Measurements from ENCODE around the gene CFAP74.

The CFAP74 gene

GRCh38 chr1:1914971-1915692, 88.5 kb downstream of the CFAP74 start, which contains the start of gene CALML6:
TSS of gene CALML6 (plus strand) at chr1:1915260. CDS start at chr1:1915281, 21 bp downstream.
- Histone ChIP-seq H3K9me3 (ENCODE audit: control insufficient read depth, insufficient read depth, low read length) (no peaks in the 10 kb centered on the region), H3K4me1 (ENCODE audit: control insufficient read depth, insufficient read depth, low read length) (peaks cover 7% of the 10 kb centered on the region), H3K27me3 (ENCODE audit: control insufficient read depth, insufficient read depth, low read length) (no peaks in the 10 kb centered on the region), H3K27ac (ENCODE audit: low read length) (no peak within 1 kb of the TSS), H3K4me3 (ENCODE audit: low read length) (no peak within 1 kb of the TSS), H3K36me3 (ENCODE audit: control insufficient read depth, insufficient read depth, low read length) (no peaks in the 10 kb centered on the region; the same call in 1 of the 2 replicates)
- no peak for DNase-seq (ENCODE audit: low read depth, low spot score)
- no CpG with 5 or more reads among the region's 15 CpGs for WGBS (ENCODE audit: insufficient coverage, insufficient read length)

- no peak for DNase-seq (ENCODE audit: low read depth, low spot score)
- Histone ChIP-seq H3K27me3 (ENCODE audit: control insufficient read depth, insufficient read depth, low read length) (no peaks in the 10 kb centered on the region), H3K36me3 (ENCODE audit: control insufficient read depth, insufficient read depth, low read length) (no peaks in the 10 kb centered on the region; the same call in 1 of the 2 replicates), H3K4me1 (ENCODE audit: control insufficient read depth, insufficient read depth, low read length) (peaks cover 7% of the 10 kb centered on the region), H3K27ac (ENCODE audit: low read length) (no peak overlapping the region), H3K4me3 (ENCODE audit: low read length) (no peak overlapping the region), H3K9me3 (ENCODE audit: control insufficient read depth, insufficient read depth, low read length) (no peaks in the 10 kb centered on the region)
- WGBS (ENCODE audit: insufficient coverage, insufficient read length), result no CpG with 5 or more reads among the region's 20 CpGs
Measured at GRCh38 chr1:1914101-1914970, 89.2 kb downstream of the CFAP74 start.

- no peaks in the 10 kb centered on the region for H3K9me3 ChIP-seq (ENCODE audit: control insufficient read depth, insufficient read depth, low read length)
- no CpG with 5 or more reads among the region's 13 CpGs for WGBS (ENCODE audit: insufficient coverage, insufficient read length)
- H3K4me1 ChIP-seq (ENCODE audit: control insufficient read depth, insufficient read depth, low read length), result peaks cover 3% of the 10 kb centered on the region
- H3K27ac ChIP-seq (ENCODE audit: low read length), result no peak overlapping the region
- H3K4me3 ChIP-seq (ENCODE audit: low read length), result no peak overlapping the region
- DNase-seq (ENCODE audit: low read depth, low spot score), result no peak
- H3K36me3 ChIP-seq (ENCODE audit: control insufficient read depth, insufficient read depth, low read length), result no peaks in the 10 kb centered on the region
- H3K27me3 ChIP-seq (ENCODE audit: control insufficient read depth, insufficient read depth, low read length), result no peaks in the 10 kb centered on the region
Measured at GRCh38 chr1:1911350-1912041, 92.1 kb downstream of the CFAP74 start.

- Histone ChIP-seq H3K36me3 (ENCODE audit: control insufficient read depth, insufficient read depth, low read length) (no peaks in the 10 kb centered on the region), H3K4me3 (ENCODE audit: low read length) (no peak overlapping the region), H3K4me1 (ENCODE audit: control insufficient read depth, insufficient read depth, low read length) (peaks cover 3% of the 10 kb centered on the region), H3K27me3 (ENCODE audit: control insufficient read depth, insufficient read depth, low read length) (no peaks in the 10 kb centered on the region), H3K9me3 (ENCODE audit: control insufficient read depth, insufficient read depth, low read length) (no peaks in the 10 kb centered on the region), H3K27ac (ENCODE audit: low read length) (no peak overlapping the region)
- WGBS (ENCODE audit: insufficient coverage, insufficient read length), result no CpG with 5 or more reads among the region's 22 CpGs
- no peak for DNase-seq (ENCODE audit: low read depth, low spot score)
Measured at GRCh38 chr1:1910651-1911331, 92.8 kb downstream of the CFAP74 start.

GRCh38 chr1:1910033-1910465, 93.5 kb downstream of the CFAP74 start:
- peaks cover 3% of the 10 kb centered on the region for H3K4me1 ChIP-seq (ENCODE audit: control insufficient read depth, insufficient read depth, low read length)
- H3K4me3 ChIP-seq (ENCODE audit: low read length), result no peak overlapping the region
- H3K9me3 ChIP-seq (ENCODE audit: control insufficient read depth, insufficient read depth, low read length), result no peaks in the 10 kb centered on the region
- H3K27me3 ChIP-seq (ENCODE audit: control insufficient read depth, insufficient read depth, low read length), result no peaks in the 10 kb centered on the region
- H3K27ac ChIP-seq (ENCODE audit: low read length), result no peak overlapping the region
- DNase-seq (ENCODE audit: low read depth, low spot score), result no peak
- no peaks in the 10 kb centered on the region for H3K36me3 ChIP-seq (ENCODE audit: control insufficient read depth, insufficient read depth, low read length)
- WGBS (ENCODE audit: insufficient coverage, insufficient read length), result no CpG with 5 or more reads among the region's 6 CpGs

- peak overlapping the region; percentile 80; the same call in 1 of the 2 replicates for H3K4me3 ChIP-seq (ENCODE audit: low read length)
- H3K27ac ChIP-seq (ENCODE audit: low read length), result no peak overlapping the region
- WGBS (ENCODE audit: insufficient coverage, insufficient read length), result no CpG with 5 or more reads among the region's 21 CpGs
- no peaks in the 10 kb centered on the region for H3K27me3 ChIP-seq (ENCODE audit: control insufficient read depth, insufficient read depth, low read length)
- DNase-seq (ENCODE audit: low read depth, low spot score), result no peak
- H3K36me3 ChIP-seq (ENCODE audit: control insufficient read depth, insufficient read depth, low read length), result no peaks in the 10 kb centered on the region
- H3K4me1 ChIP-seq (ENCODE audit: control insufficient read depth, insufficient read depth, low read length), result peaks cover 3% of the 10 kb centered on the region
- H3K9me3 ChIP-seq (ENCODE audit: control insufficient read depth, insufficient read depth, low read length), result no peaks in the 10 kb centered on the region
Measured at GRCh38 chr1:1908506-1908791, 95.1 kb downstream of the CFAP74 start.

- Histone ChIP-seq H3K9me3 (ENCODE audit: control insufficient read depth, insufficient read depth, low read length) (no peaks in the 10 kb centered on the region), H3K4me3 (ENCODE audit: low read length) (no peak overlapping the region), H3K4me1 (ENCODE audit: control insufficient read depth, insufficient read depth, low read length) (peaks cover 3% of the 10 kb centered on the region), H3K36me3 (ENCODE audit: control insufficient read depth, insufficient read depth, low read length) (no peaks in the 10 kb centered on the region), H3K27ac (ENCODE audit: low read length) (no peak overlapping the region), H3K27me3 (ENCODE audit: control insufficient read depth, insufficient read depth, low read length) (no peaks in the 10 kb centered on the region)
- WGBS (ENCODE audit: insufficient coverage, insufficient read length), result no CpG with 5 or more reads among the region's 8 CpGs
- DNase-seq (ENCODE audit: low read depth, low spot score), result no peak
Measured at GRCh38 chr1:1907098-1907736, 96.4 kb downstream of the CFAP74 start.

GRCh38 chr1:1906185-1907097, 97.1 kb downstream of the CFAP74 start:
- H3K4me1 ChIP-seq (ENCODE audit: control insufficient read depth, insufficient read depth, low read length), result peaks cover 3% of the 10 kb centered on the region
- H3K36me3 ChIP-seq (ENCODE audit: control insufficient read depth, insufficient read depth, low read length), result no peaks in the 10 kb centered on the region
- no peaks in the 10 kb centered on the region for H3K9me3 ChIP-seq (ENCODE audit: control insufficient read depth, insufficient read depth, low read length)
- no peaks in the 10 kb centered on the region for H3K27me3 ChIP-seq (ENCODE audit: control insufficient read depth, insufficient read depth, low read length)
- no CpG with 5 or more reads among the region's 15 CpGs for WGBS (ENCODE audit: insufficient coverage, insufficient read length)
- H3K4me3 ChIP-seq (ENCODE audit: low read length), result no peak overlapping the region
- H3K27ac ChIP-seq (ENCODE audit: low read length), result no peak overlapping the region
- no peak for DNase-seq (ENCODE audit: low read depth, low spot score)

GRCh38 chr1:1903224-1903623, 100.4 kb downstream of the CFAP74 start:
- no CpG with 5 or more reads among the region's 12 CpGs for WGBS (ENCODE audit: insufficient coverage, insufficient read length)
- no peak overlapping the region for H3K4me3 ChIP-seq (ENCODE audit: low read length)
- H3K4me1 ChIP-seq (ENCODE audit: control insufficient read depth, insufficient read depth, low read length), result peaks cover 3% of the 10 kb centered on the region; the same call in 1 of the 2 replicates
- H3K27ac ChIP-seq (ENCODE audit: low read length), result no peak overlapping the region
- H3K9me3 ChIP-seq (ENCODE audit: control insufficient read depth, insufficient read depth, low read length), result no peaks in the 10 kb centered on the region
- no peaks in the 10 kb centered on the region for H3K27me3 ChIP-seq (ENCODE audit: control insufficient read depth, insufficient read depth, low read length)
- DNase-seq (ENCODE audit: low read depth, low spot score), result no peak
- no peaks in the 10 kb centered on the region for H3K36me3 ChIP-seq (ENCODE audit: control insufficient read depth, insufficient read depth, low read length)
